Astrocyte (in vitro differentiated cells and primary cell): ENCODE data around the gene TMEM178B. TPM values are rescaled to one million over a fixed set of nuclear protein-coding genes. Genes with fewer than 3 reads are reported as not detected.

ENCODE experiments used
- DNase-seq: peaks from one replicate; pipeline ENCODE4 v3.0.0-alpha.2; 2010; ENCODE audit warnings: low read depth
- FAIRE-seq: peaks from 2 replicates; lab custom pipeline; 2011; peaks lifted over from hg19 to GRCh38; lab: Jason Lieb, UNC
- H2AFZ ChIP-seq: 2 replicates; pipeline ENCODE4 v1.6.0; 2012; ENCODE audit warnings: low read depth, low read length, inconsistent platforms
- H3K27ac ChIP-seq: 2 replicates; pipeline ENCODE4 v1.5.1; 2011; ENCODE audit warnings: low read depth, low read length, inconsistent platforms
- H3K27me3 ChIP-seq: 2 replicates; pipeline ENCODE4 v1.6.0; 2011; ENCODE audit warnings: low read length, inconsistent platforms; ENCODE audit not compliant: insufficient read depth
- H3K36me3 ChIP-seq: 2 replicates; pipeline ENCODE4 v1.5.1; 2011; ENCODE audit warnings: low read length, inconsistent platforms; ENCODE audit not compliant: insufficient read depth
- H3K4me1 ChIP-seq: 2 replicates; pipeline ENCODE4 v1.5.1; 2011; ENCODE audit warnings: low read length, inconsistent platforms; ENCODE audit not compliant: insufficient read depth
- H3K4me2 ChIP-seq: 2 replicates; pipeline ENCODE4 v1.6.0; 2012; ENCODE audit warnings: low read length, inconsistent platforms
- H3K4me3 ChIP-seq: 2 replicates; pipeline ENCODE4 v1.5.1; 2011; ENCODE audit warnings: low read depth, mild to moderate bottlenecking, low read length, inconsistent platforms; ENCODE audit not compliant: insufficient read depth
- H3K79me2 ChIP-seq: 2 replicates; pipeline ENCODE4 v1.6.0; 2012; ENCODE audit warnings: mild to moderate bottlenecking, low read length, inconsistent platforms; ENCODE audit not compliant: insufficient read depth
- H3K9ac ChIP-seq: 2 replicates; pipeline ENCODE4 v1.6.0; 2012; ENCODE audit warnings: mild to moderate bottlenecking, low read length, inconsistent platforms
- H3K9me3 ChIP-seq: 2 replicates; pipeline ENCODE4 v1.5.1; 2012; ENCODE audit warnings: low read depth, mild to moderate bottlenecking, low read length, inconsistent platforms; ENCODE audit not compliant: insufficient read depth
- H4K20me1 ChIP-seq: 2 replicates; pipeline ENCODE4 v1.6.0; 2012; ENCODE audit warnings: low read length, inconsistent platforms; ENCODE audit not compliant: insufficient read depth
- H3K27ac Mint-ChIP-seq: one replicate; pipeline ENCODE4 v1.8.0; 2021; ENCODE audit warnings: mild to moderate bottlenecking, mixed read lengths; ENCODE audit not compliant: unreplicated experiment
- H3K27me3 Mint-ChIP-seq: one replicate; pipeline ENCODE4 v1.8.0; 2021; ENCODE audit warnings: low read depth, mixed read lengths; ENCODE audit not compliant: unreplicated experiment
- H3K36me3 Mint-ChIP-seq: one replicate; pipeline ENCODE4 v1.8.0; 2021; ENCODE audit warnings: low read depth, mixed read lengths; ENCODE audit not compliant: unreplicated experiment
- H3K4me1 Mint-ChIP-seq: one replicate; pipeline ENCODE4 v1.8.0; 2021; ENCODE audit warnings: low read depth, mixed read lengths; ENCODE audit not compliant: unreplicated experiment
- H3K4me3 Mint-ChIP-seq: one replicate; pipeline ENCODE4 v1.8.0; 2021; ENCODE audit warnings: mild to moderate bottlenecking, moderate library complexity, mixed read lengths; ENCODE audit not compliant: unreplicated experiment
- H3K9me3 Mint-ChIP-seq: one replicate; pipeline ENCODE4 v1.8.0; 2021; ENCODE audit warnings: mild to moderate bottlenecking, mixed read lengths; ENCODE audit not compliant: unreplicated experiment
- CTCF ChIP-seq: IDR thresholded peaks from 2 replicates; pipeline ENCODE4 v1.5.1; 2011; ENCODE audit warnings: low read depth, mild to moderate bottlenecking, inconsistent platforms, low read length, moderate library complexity; ENCODE audit not compliant: insufficient read depth
- EZH2 ChIP-seq: IDR thresholded peaks from 2 replicates; pipeline ENCODE4 v1.6.1; 2012; ENCODE audit warnings: mild to moderate bottlenecking, low read length, inconsistent platforms; ENCODE audit not compliant: insufficient read depth
- total RNA-seq: library from RNA; stranded (reverse); gene quantifications from 2 replicates; pipeline ENCODE4 v1.2.1, GENCODE V29; 2021

Gene TMEM178B
- total RNA-seq, 1 donor from 2014 or later = 3.9 TPM

GRCh38 chr7:141335164-141335563 is 261.3 kb downstream of the TMEM178B start:
- H3K79me2 ChIP-seq = no peaks in the 10 kb centered on the region
- FAIRE-seq (no peak), DNase-seq (no peak)
- no peak overlapping the region for H2AFZ ChIP-seq
- H3K9me3 Mint-ChIP-seq = no peaks in the 10 kb centered on the region
- TF ChIP-seq CTCF (no peak), EZH2 (no peak)
- H3K4me3 ChIP-seq = no peak overlapping the region
- peaks cover 6% of the 10 kb centered on the region for H3K27me3 Mint-ChIP-seq
- no peak overlapping the region for H3K4me2 ChIP-seq
- no peak overlapping the region for H3K9ac ChIP-seq
- no peaks in the 10 kb centered on the region for H3K4me1 Mint-ChIP-seq
- H3K9me3 ChIP-seq = no peaks in the 10 kb centered on the region
- no peaks in the 10 kb centered on the region for H3K27me3 ChIP-seq
- no peaks in the 10 kb centered on the region for H3K36me3 ChIP-seq
- no peaks in the 10 kb centered on the region for H4K20me1 ChIP-seq
- no peak overlapping the region for H3K27ac Mint-ChIP-seq
- no peaks in the 10 kb centered on the region for H3K4me1 ChIP-seq
- no peaks in the 10 kb centered on the region for H3K36me3 Mint-ChIP-seq
- no peak overlapping the region for H3K4me3 Mint-ChIP-seq
- H3K27ac ChIP-seq = no peak overlapping the region

- H3K27me3 Mint-ChIP-seq = peaks cover 6% of the 10 kb centered on the region
- H3K9me3 Mint-ChIP-seq = no peaks in the 10 kb centered on the region
- H3K27ac ChIP-seq = no peak overlapping the region
- no peak overlapping the region for H3K4me3 ChIP-seq
- FAIRE-seq (no peak), DNase-seq (no peak)
- H3K79me2 ChIP-seq = no peaks in the 10 kb centered on the region
- H3K36me3 Mint-ChIP-seq = no peaks in the 10 kb centered on the region
- H3K4me1 Mint-ChIP-seq = peaks cover 2% of the 10 kb centered on the region
- H3K27ac Mint-ChIP-seq = no peak overlapping the region
- no peak overlapping the region for H3K4me3 Mint-ChIP-seq
- H3K9me3 ChIP-seq = no peaks in the 10 kb centered on the region
- no peak overlapping the region for H3K4me2 ChIP-seq
- no peaks in the 10 kb centered on the region for H3K27me3 ChIP-seq
- H3K9ac ChIP-seq = no peak overlapping the region
- H3K4me1 ChIP-seq = no peaks in the 10 kb centered on the region
- TF ChIP-seq CTCF (no peak), EZH2 (no peak)
- no peaks in the 10 kb centered on the region for H4K20me1 ChIP-seq
- no peaks in the 10 kb centered on the region for H3K36me3 ChIP-seq
- no peak overlapping the region for H2AFZ ChIP-seq
Measured at GRCh38 chr7:141339603-141340002, 265.7 kb downstream of the TMEM178B start.

GRCh38 chr7:141340991-141341390 is 267.1 kb downstream of the TMEM178B start:
- Histone ChIP-seq H3K9ac (no peak overlapping the region), H4K20me1 (no peaks in the 10 kb centered on the region), H3K79me2 (no peaks in the 10 kb centered on the region), H3K36me3 (no peaks in the 10 kb centered on the region), H3K4me2 (no peak overlapping the region), H3K27me3 (no peaks in the 10 kb centered on the region), H3K4me1 (no peaks in the 10 kb centered on the region), H3K4me3 (no peak overlapping the region), H3K27ac (no peak overlapping the region), H2AFZ (no peak overlapping the region), H3K9me3 (no peaks in the 10 kb centered on the region)
- Mint-ChIP-seq H3K9me3 (no peaks in the 10 kb centered on the region), H3K4me3 (no peak overlapping the region), H3K27ac (no peak overlapping the region), H3K27me3 (peaks cover 4% of the 10 kb centered on the region), H3K4me1 (peaks cover 2% of the 10 kb centered on the region), H3K36me3 (no peaks in the 10 kb centered on the region)
- no peak for FAIRE-seq
- TF ChIP-seq CTCF = no peak
- no peak for TF ChIP-seq EZH2
- no peak for DNase-seq
